ENCODE results near the gene HJV.

Gene HJV

GRCh38 chr1:146021050-146021445 lies 487 bp downstream of the HJV start:
- DNase-seq, result no peak

DNA sequence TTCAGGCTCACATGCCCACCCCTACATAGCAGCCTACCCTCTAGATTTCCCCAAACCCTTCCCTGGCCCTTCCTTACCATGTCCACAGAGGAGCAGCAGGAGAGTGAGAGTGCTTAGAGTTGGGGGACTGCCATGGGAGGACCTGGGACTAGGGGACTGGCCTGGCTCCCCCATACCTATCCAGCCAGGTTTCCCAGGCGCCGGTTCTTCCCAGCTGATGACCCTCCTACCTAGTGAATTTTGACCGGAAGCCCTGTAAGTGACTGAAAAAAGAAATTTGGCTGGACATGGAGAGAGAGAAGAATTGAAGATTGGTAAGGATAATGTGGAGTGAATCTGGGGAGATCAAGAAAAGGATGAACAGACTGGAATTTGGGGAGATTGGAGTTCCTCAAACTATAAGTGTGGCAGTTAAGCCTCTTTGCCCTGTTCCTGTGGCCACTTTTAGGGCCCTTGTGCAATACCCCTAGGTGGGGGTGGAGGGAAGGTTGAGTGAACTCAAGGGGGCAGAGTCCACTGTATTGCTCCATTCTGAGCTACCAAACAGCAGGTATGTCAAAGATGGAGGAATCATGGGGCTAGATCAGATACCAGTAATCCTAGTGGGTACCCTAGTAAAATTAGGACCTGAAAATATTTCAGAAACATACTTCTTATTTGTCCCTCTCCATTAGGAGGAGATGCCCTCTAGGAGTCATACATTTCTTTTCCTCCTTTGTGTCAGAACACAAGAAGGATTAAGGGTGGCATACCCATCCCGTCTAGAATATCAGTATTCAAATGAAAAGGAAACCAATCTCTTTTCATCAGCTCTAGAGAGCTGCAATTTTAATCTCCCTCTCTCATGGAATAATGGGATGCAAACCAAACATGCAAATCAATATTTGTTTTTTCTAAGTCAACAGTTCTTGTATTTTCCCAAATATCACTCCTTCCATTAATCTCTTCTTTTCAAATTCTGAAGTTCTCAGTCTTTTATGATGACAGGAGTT lies 1.2 kb downstream of the HJV start:
- no peak for DNase-seq

- no peak for DNase-seq
Observed at GRCh38 chr1:146019231-146020057, 2.1 kb downstream of the HJV start.

- no peak for DNase-seq
Observed at GRCh38 chr1:146016891-146017290, 4.6 kb downstream of the HJV start.

DNA sequence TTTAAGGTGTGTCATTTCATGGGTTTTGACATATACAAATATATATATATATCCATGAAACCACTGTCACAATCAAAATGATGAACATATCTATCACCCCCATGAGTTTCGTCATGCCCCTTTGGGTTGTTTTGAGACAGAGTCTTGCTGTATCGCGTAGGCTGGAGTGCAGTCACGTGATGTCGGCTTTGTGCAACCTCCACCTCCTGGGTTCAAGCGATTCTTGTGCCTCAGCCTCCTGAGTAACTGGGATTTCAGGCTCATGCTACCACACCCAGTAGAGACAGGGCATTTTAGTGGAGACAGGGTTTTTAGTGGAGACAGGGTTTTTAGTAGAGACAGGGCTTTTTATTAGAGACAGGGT lies 8.0 kb downstream of the HJV start:
- DNase-seq, result no peak

DNA sequence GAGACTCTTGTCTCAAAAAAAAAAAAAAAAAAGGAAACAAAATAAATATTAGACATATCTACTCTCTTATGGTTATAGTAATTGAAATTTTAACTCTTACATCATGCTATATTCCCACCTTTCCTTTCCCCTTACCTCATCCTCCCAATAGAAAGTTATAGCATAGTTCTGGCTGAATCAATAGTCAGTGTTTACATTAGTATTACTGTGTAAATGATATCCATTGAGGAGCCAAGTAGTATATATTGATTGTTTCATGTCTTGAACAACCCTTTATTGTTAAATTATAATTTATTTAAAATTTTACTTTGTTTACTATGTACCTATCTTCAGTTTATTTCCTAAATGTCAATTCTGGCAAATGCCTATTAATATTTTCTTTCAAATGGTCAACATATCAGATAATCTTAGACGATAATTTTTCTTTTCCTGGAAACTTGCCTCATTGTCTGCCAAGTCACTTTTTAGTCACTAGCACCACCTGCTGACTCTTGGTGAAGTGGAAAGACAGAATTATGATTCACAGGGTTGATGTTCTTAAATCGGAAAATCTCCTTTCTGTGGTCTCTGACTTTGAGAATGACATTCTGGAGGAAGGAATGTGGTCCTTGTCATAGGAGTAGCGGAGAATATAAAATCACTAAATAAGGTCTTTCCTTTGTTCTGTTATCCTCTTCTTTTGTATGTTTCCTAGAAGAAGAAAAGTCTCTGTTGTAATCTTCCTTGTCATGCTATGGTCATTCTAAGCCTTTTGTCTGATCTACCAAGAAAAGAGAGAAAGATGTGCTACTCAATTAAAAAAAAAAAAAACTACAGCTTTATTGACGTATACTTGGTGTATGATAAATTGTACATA lies 8.6 kb downstream of the HJV start:
- peak; percentile 56 for DNase-seq

GRCh38 chr1:146010126-146010738 lies 11.3 kb downstream of the HJV start:
- DNase-seq, result no peak

- no peak for DNase-seq
Observed at GRCh38 chr1:146007489-146008133, 13.9 kb downstream of the HJV start.

GRCh38 chr1:146001709-146002108 lies 19.8 kb downstream of the HJV start:
- DNase-seq, result no peak

GRCh38 chr1:145999321-146000024 lies 22.1 kb downstream of the HJV start:
- DNase-seq, result peak; percentile 60

DNA sequence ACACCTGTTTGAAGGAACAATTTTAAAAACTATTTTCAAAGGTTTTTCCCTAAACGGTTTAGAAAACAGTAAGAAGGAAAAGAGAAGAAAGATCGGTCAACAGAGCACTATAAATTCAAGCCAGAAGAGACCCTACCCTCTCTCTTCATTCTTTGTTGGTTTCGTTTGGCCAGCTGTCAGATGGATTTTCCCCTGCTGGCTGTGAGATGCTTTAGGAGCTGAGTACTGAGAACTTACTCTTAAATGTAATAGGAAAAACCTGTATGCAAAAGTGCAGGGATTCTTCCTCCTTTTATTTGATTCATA lies 23.9 kb downstream of the HJV start:
- DNase-seq, result no peak

GRCh38 chr1:145997016-145997717 lies 24.4 kb downstream of the HJV start:
- DNase-seq, result no peak

DNA sequence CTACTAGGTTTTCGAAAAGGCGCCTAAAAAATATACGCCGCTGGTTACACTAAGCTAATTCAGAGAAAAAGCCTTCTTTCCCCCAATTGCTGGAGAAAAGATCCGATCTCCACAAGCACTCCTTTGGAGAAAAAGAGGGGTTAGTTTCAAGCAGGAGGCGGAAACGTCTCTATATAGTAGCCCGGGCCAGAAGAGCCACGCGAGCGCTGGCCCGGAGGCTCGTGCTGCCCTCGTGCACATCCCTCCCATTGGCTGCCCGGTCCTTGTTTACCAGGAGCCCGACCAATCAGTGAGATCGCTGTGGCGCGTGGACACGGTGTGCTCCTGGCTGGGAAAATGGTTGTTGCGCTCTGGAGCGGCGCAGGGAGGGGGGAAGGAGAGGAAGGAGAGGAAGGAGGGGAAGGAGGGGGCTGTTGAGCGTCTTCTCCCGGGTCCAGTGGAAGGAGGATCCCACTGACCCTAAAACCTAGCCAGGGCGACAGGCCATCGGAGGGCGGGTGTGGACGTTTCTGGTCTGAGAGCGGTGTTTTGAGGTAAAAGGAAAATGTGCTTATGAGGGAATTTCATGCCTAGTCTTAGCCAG lies 25.0 kb downstream of the HJV start, which contains the start of gene TXNIP:
TSS of gene TXNIP (minus strand) at position 147 of the 583 bp plus-strand sequence. CDS start 313 bp downstream, outside the sequence.
- DNase-seq, result peak; percentile 92

- no peak for DNase-seq
Observed at GRCh38 chr1:145995964-145996432, 25.5 kb downstream of the HJV start.

- DNase-seq, result no peak
Observed at GRCh38 chr1:145995148-145995881, 26.2 kb downstream of the HJV start.

GRCh38 chr1:145994391-145995120 lies 27.0 kb downstream of the HJV start:
- DNase-seq, result no peak

- DNase-seq, result no peak
Observed at GRCh38 chr1:145993618-145994390, 27.7 kb downstream of the HJV start.

Data from NCI-H446 treated with DMSO at 0.1 percent for 48 hours (cell line).